HepG2 (cell line): ENCODE measurements around the gene PCDHGB3. TPM values are rescaled to one million over a fixed set of nuclear protein-coding genes. Genes with fewer than 3 reads are reported as not detected.
A peak's percentile ranks its signal among the peaks of the same experiment; 100 is the strongest.
"Not testable (repeated sequence)": the region's sequence is repeated elsewhere in the genome, so short reads cannot be mapped to it uniquely, and the experiment has no call there.

ENCODE experiments used
- ATAC-seq: fragments of 200-7000 bp; cut with Tn5 transposase; 3 replicates; pipeline ENCODE4 v1.9.1; 2020; ENCODE audit warnings: mild to moderate bottlenecking, moderate library complexity
- BruUV-seq: library from RNA; stranded (reverse); fragments of 400-500 nt; replicated peaks from 2 replicates; lab custom pipeline; 2021; lab: Mats Ljungman, UMichigan
- CTCF ChIA-PET: fragments of 300-600 bp; formaldehyde crosslinking; extraction: SDS; loops from one replicate; lab custom pipeline; 2021; ENCODE audit warnings: low total read pairs, inconsistent platforms, low intra/inter-chr PET ratio; lab: Yijun Ruan, JAX
- POLR2A ChIA-PET: fragments of 350-600 bp; sonication (Branson Sonifier 250); formaldehyde crosslinking; loops from one replicate; lab custom pipeline; 2020; ENCODE audit warnings: antibody characterized with exemption, inconsistent platforms; lab: Yijun Ruan, JAX
- DNase-seq: peaks from one replicate; pipeline ENCODE4 v3.0.0-alpha.2; 2015; ENCODE audit warnings: low spot score
- FAIRE-seq: peaks from 3 replicates; lab custom pipeline; 2011; peaks lifted over from hg19 to GRCh38; lab: Jason Lieb, UNC
- H2AFZ ChIP-seq: one replicate; pipeline ENCODE4 v1.6.1; 2011; ENCODE audit warnings: low read length, inconsistent platforms
- H3K27ac ChIP-seq: fragments of 300-600 bp; 3 replicates; pipeline ENCODE4 v1.8.0; 2011; ENCODE audit warnings: mixed run types, mild to moderate bottlenecking, mixed read lengths, low read length, inconsistent platforms; ENCODE audit not compliant: insufficient read depth; ENCODE audit errors: extremely low read length
- H3K27me3 ChIP-seq, 2 experiments: fragments of 200-600 bp in 1 of 2; 2 replicates in 1 of 2; 3 replicates in 1 of 2; pipeline versions ENCODE4 v1.6.0 to v1.8.0; 2011; ENCODE audit warnings: low read length in 2 of 2, mild to moderate bottlenecking in 2 of 2, moderate library complexity in 2 of 2, inconsistent platforms in 1 of 2; ENCODE audit not compliant: insufficient read depth in 2 of 2, control insufficient read depth in 1 of 2
- H3K36me3 ChIP-seq, 2 experiments: fragments of 200-600 bp in 1 of 2; replicated peaks in 1 of 2; 2 replicates in 1 of 2; 3 replicates in 1 of 2; pipeline versions ENCODE4 v1.5.1 to v1.8.0; 2011; ENCODE audit warnings: low read length in 2 of 2, inconsistent platforms in 1 of 2; ENCODE audit not compliant: insufficient read depth in 2 of 2, control insufficient read depth in 1 of 2
- H3K4me1 ChIP-seq: 2 replicates; pipeline ENCODE4 v1.5.1; 2012; ENCODE audit warnings: low read length, inconsistent platforms; ENCODE audit not compliant: insufficient read depth
- H3K4me2 ChIP-seq: 2 replicates; pipeline ENCODE4 v1.6.0; 2011; ENCODE audit warnings: low read depth, low read length, inconsistent platforms
- H3K4me3 ChIP-seq, 3 experiments: fragments of 200-600 bp in 1 of 3; sonication (generic), shearing (Covaris generic) in 1 of 3; replicated peaks in 1 of 3; 2 replicates each; pipeline ENCODE4 v1.5.1; 2011 to 2016; ENCODE audit warnings: low read length in 3 of 3, inconsistent platforms in 2 of 3, low read depth in 2 of 3, mild to moderate bottlenecking in 2 of 3, control low read depth in 1 of 3, mixed read lengths in 1 of 3; ENCODE audit not compliant: insufficient read depth in 1 of 3
- H3K79me2 ChIP-seq: one replicate; pipeline ENCODE4 v1.6.1; 2011; ENCODE audit warnings: low read length, inconsistent platforms; ENCODE audit not compliant: insufficient read depth
- H3K9ac ChIP-seq: 2 replicates; pipeline ENCODE4 v1.6.0; 2011; ENCODE audit warnings: mild to moderate bottlenecking, low read depth, low read length, inconsistent platforms; ENCODE audit not compliant: insufficient read depth
- H3K9me3 ChIP-seq: 2 replicates; pipeline ENCODE4 v1.5.1; 2012; ENCODE audit warnings: mild to moderate bottlenecking, low read length
- H4K20me1 ChIP-seq: 2 replicates; pipeline ENCODE4 v1.6.0; 2011; ENCODE audit warnings: inconsistent platforms, mild to moderate bottlenecking, low read length, moderate library complexity; ENCODE audit not compliant: insufficient read depth
- GATA4 ChIP-seq: sonication (generic); IDR thresholded peaks from 2 replicates; pipeline ENCODE4 v1.6.1; 2016; ENCODE audit warnings: antibody characterized with exemption, low read depth, borderline replicate concordance
- IKZF4 ChIP-seq: sonication (generic); formaldehyde crosslinking; IDR thresholded peaks from 2 replicates; pipeline ENCODE4 v1.5.1; 2020; ENCODE audit warnings: borderline replicate concordance, mild to moderate bottlenecking, low read depth, missing genetic modification reagents; ENCODE audit errors: not compliant biosample characterization
- MIXL1 ChIP-seq: IDR thresholded peaks from 2 replicates; pipeline ENCODE4 v1.6.1; 2016
- ZNF10 ChIP-seq: sonication (generic); formaldehyde crosslinking; IDR thresholded peaks from 2 replicates; pipeline ENCODE4 v1.4.0; 2020; ENCODE audit warnings: mild to moderate bottlenecking, low read depth, missing genetic modification reagents, borderline replicate concordance
- ZNF333 ChIP-seq: sonication (generic); formaldehyde crosslinking; IDR thresholded peaks from 2 replicates; pipeline ENCODE4 v1.4.0; 2020; ENCODE audit warnings: mild to moderate bottlenecking, missing genetic modification reagents, borderline replicate concordance
- ZNF44 ChIP-seq: sonication (generic); formaldehyde crosslinking; IDR thresholded peaks from 2 replicates; pipeline ENCODE4 v1.5.1; 2020; ENCODE audit warnings: mild to moderate bottlenecking, missing genetic modification reagents
- ZNF766 ChIP-seq: sonication (generic); formaldehyde crosslinking; IDR thresholded peaks from 2 replicates; pipeline ENCODE4 v1.5.0; 2020; ENCODE audit warnings: missing genetic modification reagents, borderline replicate concordance
- WGBS: methylation state at CpG from one replicate; pipeline ENCODE4 v1.1.6; 2017; ENCODE audit warnings: low lambda C conversion rate; 5-methylcytosine and 5-hydroxymethylcytosine counted together
- in situ Hi-C: cut with HindIII; loops from 2 replicates; pipeline ENCODE4 v1.10.0; 2017; ENCODE audit warnings: low pct_unique_long_range_greater_than_20kb; ENCODE audit not compliant: extremely low pct_ligation_motif_present
- intact Hi-C: fragments of 100-400 bp; cut with micrococcal nuclease; formaldehyde crosslinking; loops from one replicate; pipeline ENCODE4 v1.10.0; 2022; ENCODE audit not compliant: unreplicated experiment
- polyA plus RNA-seq, 8 experiments: library from polyadenylated mRNA; depleted of rRNA in 3 of 8; stranded (reverse) in 7 of 8; unstranded in 1 of 8; fragments of >200 nt; fragmentation: Illumina TruSeq in 4 of 8; extraction: Trizol in 4 of 8; gene quantifications; 2 replicates each; pipeline versions ENCODE4 v1.2.1 to v1.2.3, GENCODE V29; 2011 to 2016; ENCODE audit warnings: low read depth in 4 of 8, missing spikeins in 1 of 8, mixed read lengths in 1 of 8; ENCODE audit not compliant: insufficient read depth in 1 of 8
- total RNA-seq, 5 experiments: library from RNA; depleted of rRNA; stranded (reverse); fragments of >200 nt; fragmentation: Illumina TruSeq; extraction: Trizol; gene quantifications; 2 replicates each; pipeline ENCODE4 v1.2.3, GENCODE V29; 2016; ENCODE audit warnings: low read depth in 1 of 5
- TF ChIP-seq, protein P1 (sequence below): sonication (generic); formaldehyde crosslinking; IDR thresholded peaks from 2 replicates; pipeline ENCODE4 v1.4.0; 2020; ENCODE audit warnings: missing genetic modification reagents
- TF ChIP-seq, protein P2 (sequence below): sonication (generic); formaldehyde crosslinking; IDR thresholded peaks from 2 replicates; pipeline ENCODE4 v1.8.1; 2023; ENCODE audit warnings: missing genetic modification reagents, mild to moderate bottlenecking, borderline replicate concordance
- TF ChIP-seq, protein P3 (sequence below): sonication (generic); formaldehyde crosslinking; IDR thresholded peaks from 2 replicates; pipeline ENCODE4 v1.4.0; 2020; ENCODE audit warnings: missing genetic modification reagents, mild to moderate bottlenecking, borderline replicate concordance
- TF ChIP-seq, protein P4 (sequence below): sonication (generic); formaldehyde crosslinking; IDR thresholded peaks from 2 replicates; pipeline ENCODE4 v1.5.1; 2020; ENCODE audit warnings: mild to moderate bottlenecking, missing genetic modification reagents, moderate library complexity

PCDHGB3 gene
- total and polyA plus RNA-seq, 2 of the 13 experiments (the other 11 are each of a cell fraction or from before 2014, with no cell fraction given): 0.40 to 0.44 TPM

DNA sequence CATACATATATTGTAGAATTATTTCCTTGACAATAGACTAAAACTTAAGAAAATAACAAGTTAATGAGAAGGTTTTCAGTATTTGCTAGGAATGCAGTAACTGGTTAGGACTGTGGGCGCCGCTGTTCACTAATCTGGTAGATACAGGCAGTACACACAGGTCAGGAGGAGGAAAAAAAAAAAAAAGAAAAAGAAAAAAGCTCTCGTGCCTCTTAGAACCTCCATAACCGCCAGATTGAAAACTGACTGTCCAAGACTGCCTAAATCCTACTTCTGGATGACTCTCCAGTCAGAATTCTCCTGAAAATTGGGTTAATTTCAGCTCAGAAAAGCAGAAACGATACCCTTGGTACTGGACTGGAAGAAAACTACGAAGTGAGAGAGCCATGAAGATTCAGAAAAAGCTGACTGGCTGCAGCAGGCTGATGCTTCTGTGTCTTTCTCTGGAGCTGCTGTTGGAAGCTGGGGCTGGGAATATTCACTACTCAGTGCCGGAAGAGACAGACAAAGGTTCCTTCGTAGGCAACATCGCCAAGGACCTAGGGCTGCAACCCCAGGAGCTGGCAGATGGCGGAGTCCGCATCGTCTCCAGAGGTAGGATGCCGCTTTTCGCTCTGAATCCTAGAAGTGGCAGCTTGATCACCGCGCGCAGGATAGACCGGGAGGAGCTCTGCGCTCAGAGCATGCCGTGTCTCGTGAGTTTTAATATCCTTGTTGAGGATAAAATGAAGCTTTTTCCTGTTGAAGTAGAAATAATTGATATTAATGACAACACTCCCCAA lies 39.6 kb upstream of the PCDHGB3 start, which contains the start of gene PCDHGA1 (continued):
- TF ChIP-seq, protein P1, sequence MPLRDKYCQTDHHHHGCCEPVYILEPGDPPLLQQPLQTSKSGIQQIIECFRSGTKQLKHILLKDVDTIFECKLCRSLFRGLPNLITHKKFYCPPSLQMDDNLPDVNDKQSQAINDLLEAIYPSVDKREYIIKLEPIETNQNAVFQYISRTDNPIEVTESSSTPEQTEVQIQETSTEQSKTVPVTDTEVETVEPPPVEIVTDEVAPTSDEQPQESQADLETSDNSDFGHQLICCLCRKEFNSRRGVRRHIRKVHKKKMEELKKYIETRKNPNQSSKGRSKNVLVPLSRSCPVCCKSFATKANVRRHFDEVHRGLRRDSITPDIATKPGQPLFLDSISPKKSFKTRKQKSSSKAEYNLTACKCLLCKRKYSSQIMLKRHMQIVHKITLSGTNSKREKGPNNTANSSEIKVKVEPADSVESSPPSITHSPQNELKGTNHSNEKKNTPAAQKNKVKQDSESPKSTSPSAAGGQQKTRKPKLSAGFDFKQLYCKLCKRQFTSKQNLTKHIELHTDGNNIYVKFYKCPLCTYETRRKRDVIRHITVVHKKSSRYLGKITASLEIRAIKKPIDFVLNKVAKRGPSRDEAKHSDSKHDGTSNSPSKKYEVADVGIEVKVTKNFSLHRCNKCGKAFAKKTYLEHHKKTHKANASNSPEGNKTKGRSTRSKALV: no peak
- TF ChIP-seq ZNF333 (CRISPR knock-in tag): no peak
- TF ChIP-seq MIXL1 (CRISPR knock-in tag): 0 out of 2 replicates have a peak, but pooled peaks have one; percentile 31
- TF ChIP-seq, protein P2, sequence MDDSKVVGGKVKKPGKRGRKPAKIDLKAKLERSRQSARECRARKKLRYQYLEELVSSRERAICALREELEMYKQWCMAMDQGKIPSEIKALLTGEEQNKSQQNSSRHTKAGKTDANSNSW (CRISPR knock-in tag): no peak
- TF ChIP-seq, protein P3, sequence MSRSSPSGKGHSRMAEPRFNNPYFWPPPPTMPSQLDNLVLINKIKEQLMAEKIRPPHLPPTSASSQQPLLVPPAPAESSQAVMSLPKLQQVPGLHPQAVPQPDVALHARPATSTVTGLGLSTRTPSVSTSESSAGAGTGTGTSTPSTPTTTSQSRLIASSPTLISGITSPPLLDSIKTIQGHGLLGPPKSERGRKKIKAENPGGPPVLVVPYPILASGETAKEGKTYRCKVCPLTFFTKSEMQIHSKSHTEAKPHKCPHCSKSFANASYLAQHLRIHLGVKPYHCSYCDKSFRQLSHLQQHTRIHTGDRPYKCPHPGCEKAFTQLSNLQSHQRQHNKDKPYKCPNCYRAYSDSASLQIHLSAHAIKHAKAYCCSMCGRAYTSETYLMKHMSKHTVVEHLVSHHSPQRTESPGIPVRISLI (CRISPR knock-in tag): peak; percentile 87
- no peak for TF ChIP-seq GATA4
- TF ChIP-seq ZNF766 (CRISPR knock-in tag): no peak
- TF ChIP-seq, protein P4, sequence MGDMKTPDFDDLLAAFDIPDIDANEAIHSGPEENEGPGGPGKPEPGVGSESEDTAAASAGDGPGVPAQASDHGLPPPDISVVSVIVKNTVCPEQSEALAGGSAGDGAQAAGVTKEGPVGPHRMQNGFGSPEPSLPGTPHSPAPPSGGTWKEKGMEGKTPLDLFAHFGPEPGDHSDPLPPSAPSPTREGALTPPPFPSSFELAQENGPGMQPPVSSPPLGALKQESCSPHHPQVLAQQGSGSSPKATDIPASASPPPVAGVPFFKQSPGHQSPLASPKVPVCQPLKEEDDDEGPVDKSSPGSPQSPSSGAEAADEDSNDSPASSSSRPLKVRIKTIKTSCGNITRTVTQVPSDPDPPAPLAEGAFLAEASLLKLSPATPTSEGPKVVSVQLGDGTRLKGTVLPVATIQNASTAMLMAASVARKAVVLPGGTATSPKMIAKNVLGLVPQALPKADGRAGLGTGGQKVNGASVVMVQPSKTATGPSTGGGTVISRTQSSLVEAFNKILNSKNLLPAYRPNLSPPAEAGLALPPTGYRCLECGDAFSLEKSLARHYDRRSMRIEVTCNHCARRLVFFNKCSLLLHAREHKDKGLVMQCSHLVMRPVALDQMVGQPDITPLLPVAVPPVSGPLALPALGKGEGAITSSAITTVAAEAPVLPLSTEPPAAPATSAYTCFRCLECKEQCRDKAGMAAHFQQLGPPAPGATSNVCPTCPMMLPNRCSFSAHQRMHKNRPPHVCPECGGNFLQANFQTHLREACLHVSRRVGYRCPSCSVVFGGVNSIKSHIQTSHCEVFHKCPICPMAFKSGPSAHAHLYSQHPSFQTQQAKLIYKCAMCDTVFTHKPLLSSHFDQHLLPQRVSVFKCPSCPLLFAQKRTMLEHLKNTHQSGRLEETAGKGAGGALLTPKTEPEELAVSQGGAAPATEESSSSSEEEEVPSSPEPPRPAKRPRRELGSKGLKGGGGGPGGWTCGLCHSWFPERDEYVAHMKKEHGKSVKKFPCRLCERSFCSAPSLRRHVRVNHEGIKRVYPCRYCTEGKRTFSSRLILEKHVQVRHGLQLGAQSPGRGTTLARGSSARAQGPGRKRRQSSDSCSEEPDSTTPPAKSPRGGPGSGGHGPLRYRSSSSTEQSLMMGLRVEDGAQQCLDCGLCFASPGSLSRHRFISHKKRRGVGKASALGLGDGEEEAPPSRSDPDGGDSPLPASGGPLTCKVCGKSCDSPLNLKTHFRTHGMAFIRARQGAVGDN (CRISPR knock-in tag): peak; percentile 33
- 0 out of 2 replicates have a peak, but pooled peaks have one; percentile 44 for TF ChIP-seq ZNF44 (CRISPR knock-in tag)
- no peak for TF ChIP-seq ZNF10
- TF ChIP-seq IKZF4 (CRISPR knock-in tag): no peak

DNA sequence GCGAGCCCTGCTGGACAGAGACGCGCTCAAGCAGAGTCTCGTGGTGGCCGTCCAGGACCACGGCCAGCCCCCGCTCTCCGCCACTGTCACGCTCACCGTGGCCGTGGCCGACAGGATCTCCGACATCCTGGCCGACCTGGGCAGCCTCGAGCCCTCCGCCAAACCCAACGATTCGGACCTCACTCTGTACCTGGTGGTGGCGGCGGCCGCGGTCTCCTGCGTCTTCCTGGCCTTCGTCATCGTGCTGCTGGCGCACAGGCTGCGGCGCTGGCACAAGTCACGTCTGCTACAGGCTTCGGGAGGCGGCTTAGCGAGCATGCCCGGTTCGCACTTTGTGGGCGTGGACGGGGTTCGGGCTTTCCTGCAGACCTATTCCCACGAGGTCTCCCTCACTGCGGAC lies 37.5 kb upstream of the PCDHGB3 start:
- H3K4me2 ChIP-seq, POLR2A ChIA-PET, DNase-seq, H3K9me3 ChIP-seq, H3K4me3 ChIP-seq, in situ Hi-C loops, H4K20me1 ChIP-seq, intact Hi-C loops, FAIRE-seq, BruUV-seq, H3K79me2 ChIP-seq, H2AFZ ChIP-seq, H3K27ac ChIP-seq, ATAC-seq, CTCF ChIA-PET, H3K36me3 ChIP-seq, H3K9ac ChIP-seq: not testable (repeated sequence)
- WGBS: 74% methylated on average over 20 of the region's 39 CpGs
- Histone ChIP-seq H3K27me3 (peaks cover 0 to 15% of the 10 kb centered on the region in 2 experiments; a peak in 3 of 5 replicates), H3K4me1 (peaks cover 10% of the 10 kb centered on the region)
